ACC112 (cell line): ENCODE measurements around the gene DYNC1I1.

Experiments
- H2AFZ ChIP-seq: fragments of 200-600 bp; sonication (generic); one replicate; pipeline ENCODE4 v1.6.0; 2017; ENCODE audit warnings: antibody characterized with exemption, low read length; ENCODE audit not compliant: unreplicated experiment
- H3K27ac ChIP-seq: fragments of 200-600 bp; sonication (generic); 2 replicates; pipeline ENCODE4 v1.5.1; 2014; ENCODE audit warnings: low read depth, mild to moderate bottlenecking, antibody characterized with exemption, low read length, moderate library complexity
- H3K27me3 ChIP-seq: fragments of 200-600 bp; sonication (generic); 2 replicates; pipeline ENCODE4 v1.6.1; 2014; ENCODE audit warnings: mild to moderate bottlenecking, antibody characterized with exemption, low read length, moderate library complexity, mixed read lengths; ENCODE audit not compliant: insufficient read depth
- H3K36me3 ChIP-seq: fragments of 200-600 bp; sonication (generic); 2 replicates; pipeline ENCODE4 v1.6.1; 2016; ENCODE audit warnings: mild to moderate bottlenecking, antibody characterized with exemption, low read length, moderate library complexity, mixed read lengths; ENCODE audit not compliant: insufficient read depth
- H3K4me1 ChIP-seq: fragments of 200-600 bp; sonication (generic); one replicate; pipeline ENCODE4 v1.6.1; 2016; ENCODE audit warnings: low read length, mixed read lengths; ENCODE audit not compliant: insufficient read depth, unreplicated experiment, control insufficient read depth
- H3K4me3 ChIP-seq: fragments of 200-600 bp; sonication (generic); 2 replicates; pipeline ENCODE4 v1.5.1; 2014; ENCODE audit warnings: mild to moderate bottlenecking, low read depth, low read length
- H3K79me2 ChIP-seq: fragments of 200-600 bp; sonication (generic); one replicate; pipeline ENCODE4 v1.6.0; 2016; ENCODE audit warnings: low read length; ENCODE audit not compliant: control insufficient read depth, unreplicated experiment, insufficient read depth

DYNC1I1 gene

GRCh38 chr7:95907337-95907736, 135.0 kb downstream of the DYNC1I1 start:
- Histone ChIP-seq H3K36me3 (no peaks in the 10 kb centered on the region), H3K27ac (no peak overlapping the region), H3K79me2 (no peaks in the 10 kb centered on the region), H3K27me3 (peaks cover 33% of the 10 kb centered on the region), H3K4me3 (no peak overlapping the region), H2AFZ (no peak overlapping the region), H3K4me1 (no peaks in the 10 kb centered on the region)

GRCh38 chr7:95908499-95908898, 136.1 kb downstream of the DYNC1I1 start:
- Histone ChIP-seq H3K4me1 (no peaks in the 10 kb centered on the region), H3K79me2 (no peaks in the 10 kb centered on the region), H2AFZ (no peak overlapping the region), H3K36me3 (no peaks in the 10 kb centered on the region), H3K27me3 (peaks cover 33% of the 10 kb centered on the region), H3K27ac (no peak overlapping the region), H3K4me3 (no peak overlapping the region)

DNA sequence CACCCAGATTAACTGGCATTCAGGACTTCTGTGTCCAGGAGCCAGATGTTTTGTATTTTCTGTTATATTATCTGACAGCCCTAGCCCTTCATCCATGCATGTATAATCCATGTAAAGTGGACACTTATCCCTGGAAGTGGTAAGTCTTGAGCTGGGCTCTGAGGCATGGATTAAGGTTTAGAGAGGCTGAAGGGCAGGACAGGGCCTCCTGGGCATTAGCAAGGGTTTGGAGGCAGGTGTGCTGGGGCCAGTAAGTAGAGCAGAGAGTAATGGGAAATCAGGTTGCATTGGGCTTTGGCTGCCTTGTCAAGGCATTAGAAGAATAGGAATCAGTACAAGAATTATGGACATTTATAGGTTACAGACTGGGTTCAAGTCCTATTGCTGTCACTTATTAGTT, 138.0 kb downstream of the DYNC1I1 start:
- no peaks in the 10 kb centered on the region for H3K79me2 ChIP-seq
- no peak overlapping the region for H3K27ac ChIP-seq
- no peaks in the 10 kb centered on the region for H3K4me1 ChIP-seq
- no peak overlapping the region for H2AFZ ChIP-seq
- peaks cover 26% of the 10 kb centered on the region for H3K27me3 ChIP-seq
- H3K36me3 ChIP-seq = no peaks in the 10 kb centered on the region
- no peak overlapping the region for H3K4me3 ChIP-seq

DNA sequence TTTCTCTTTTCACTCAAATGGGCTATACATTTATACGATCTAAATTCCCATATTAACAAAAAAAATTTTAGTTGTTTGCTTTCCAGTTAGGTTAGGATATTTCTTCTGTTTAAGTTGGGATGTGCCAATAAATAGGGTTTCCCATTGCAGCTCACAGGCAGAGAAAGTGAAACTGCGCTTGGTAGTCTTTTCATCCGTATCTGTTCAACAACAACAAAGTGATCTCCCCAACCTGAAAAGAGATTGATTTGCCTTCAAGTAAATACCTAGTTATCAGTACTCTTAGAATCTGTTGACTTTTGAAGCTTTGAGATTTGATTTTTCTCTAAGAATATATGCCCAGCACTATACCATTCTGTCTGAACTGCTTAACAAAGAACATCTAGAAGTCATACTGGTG, 143.4 kb downstream of the DYNC1I1 start:
- Histone ChIP-seq H3K36me3 (no peaks in the 10 kb centered on the region), H3K79me2 (no peaks in the 10 kb centered on the region), H3K27me3 (peaks cover 7% of the 10 kb centered on the region), H2AFZ (no peak overlapping the region), H3K4me1 (no peaks in the 10 kb centered on the region), H3K4me3 (peak overlapping the region; percentile 65), H3K27ac (no peak overlapping the region)

- Histone ChIP-seq H3K27me3 (peaks cover 4% of the 10 kb centered on the region; the same call in 1 of the 2 replicates), H3K27ac (no peak overlapping the region), H3K36me3 (no peaks in the 10 kb centered on the region), H3K79me2 (no peaks in the 10 kb centered on the region), H3K4me1 (peaks cover 5% of the 10 kb centered on the region), H3K4me3 (peak overlapping the region; percentile 65), H2AFZ (peak overlapping the region; percentile 72)
These were observed 144.4 kb downstream of the DYNC1I1 start for GRCh38 chr7:95916573-95917297.

DNA sequence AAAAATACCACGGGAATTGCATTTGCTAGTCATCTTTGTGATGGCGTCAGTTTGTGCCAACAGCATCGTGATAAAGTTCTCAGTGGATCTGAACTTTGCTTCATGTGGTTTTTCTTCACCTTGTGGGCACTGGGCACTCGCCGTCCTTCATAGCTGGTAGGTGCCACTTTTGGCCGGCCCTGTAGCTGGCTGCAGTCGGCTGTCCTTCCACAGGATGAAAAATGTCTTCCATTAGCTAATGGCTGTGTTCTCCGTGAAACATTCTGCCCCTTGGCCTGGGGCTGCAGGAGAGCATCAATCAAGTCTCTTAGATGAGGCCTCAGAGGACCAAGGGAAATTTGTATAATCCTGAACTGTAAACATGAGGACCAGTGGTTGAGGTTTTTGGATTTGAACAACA, 145.3 kb downstream of the DYNC1I1 start:
- H3K4me3 ChIP-seq = no peak overlapping the region

GRCh38 chr7:95919556-95919955, 147.2 kb downstream of the DYNC1I1 start:
- Histone ChIP-seq H3K4me1 (peaks cover 12% of the 10 kb centered on the region), H2AFZ (no peak overlapping the region), H3K27me3 (no peaks in the 10 kb centered on the region), H3K27ac (no peak overlapping the region), H3K36me3 (no peaks in the 10 kb centered on the region), H3K79me2 (no peaks in the 10 kb centered on the region), H3K4me3 (no peak overlapping the region)

More for the DNA sequence above, 145.3 kb downstream of the DYNC1I1 start:
- H2AFZ ChIP-seq = no peak overlapping the region
- H3K36me3 ChIP-seq = no peaks in the 10 kb centered on the region
- H3K27ac ChIP-seq = no peak overlapping the region
- no peaks in the 10 kb centered on the region for H3K79me2 ChIP-seq
- peaks cover 1% of the 10 kb centered on the region; the same call in 1 of the 2 replicates for H3K27me3 ChIP-seq
- peaks cover 12% of the 10 kb centered on the region for H3K4me1 ChIP-seq

- H3K27me3 ChIP-seq = no peaks in the 10 kb centered on the region
- H3K4me1 ChIP-seq = peaks cover 12% of the 10 kb centered on the region
- H3K36me3 ChIP-seq = no peaks in the 10 kb centered on the region
- H3K4me3 ChIP-seq = no peak overlapping the region
- no peaks in the 10 kb centered on the region for H3K79me2 ChIP-seq
- H2AFZ ChIP-seq = no peak overlapping the region
- no peak overlapping the region for H3K27ac ChIP-seq
These were observed 149.2 kb downstream of the DYNC1I1 start for GRCh38 chr7:95921543-95921942.

- Histone ChIP-seq H3K36me3 (no peaks in the 10 kb centered on the region), H3K4me3 (no peak overlapping the region), H3K4me1 (peaks cover 12% of the 10 kb centered on the region), H3K79me2 (no peaks in the 10 kb centered on the region), H2AFZ (no peak overlapping the region), H3K27me3 (no peaks in the 10 kb centered on the region), H3K27ac (no peak overlapping the region)
These were observed 149.8 kb downstream of the DYNC1I1 start for GRCh38 chr7:95922191-95922590.

DNA sequence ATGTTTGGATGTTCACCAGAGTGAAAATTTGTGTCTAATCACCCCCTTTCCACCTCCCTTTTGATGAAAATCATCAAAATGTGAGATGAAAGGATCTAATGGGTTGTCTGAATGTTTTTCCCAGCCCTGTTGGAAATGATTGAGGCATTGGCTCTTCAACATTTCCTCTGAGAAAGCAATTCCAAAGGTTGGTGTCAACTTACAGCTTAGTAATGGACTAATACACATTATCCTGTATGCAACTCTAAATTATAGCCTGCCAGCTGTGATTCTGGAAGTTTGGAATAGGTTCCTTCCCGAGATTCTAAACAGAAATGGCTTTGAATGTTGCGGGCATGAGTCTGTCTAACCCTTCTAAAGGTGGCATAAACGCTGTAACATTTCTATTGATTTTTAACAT, 152.9 kb downstream of the DYNC1I1 start:
- Histone ChIP-seq H3K27ac (no peak overlapping the region), H3K4me1 (peaks cover 12% of the 10 kb centered on the region), H3K36me3 (no peaks in the 10 kb centered on the region), H2AFZ (no peak overlapping the region), H3K4me3 (no peak overlapping the region), H3K27me3 (0 out of 2 replicates have a peak, but pooled peaks cover 6% of the 10 kb centered on the region), H3K79me2 (no peaks in the 10 kb centered on the region)

DNA sequence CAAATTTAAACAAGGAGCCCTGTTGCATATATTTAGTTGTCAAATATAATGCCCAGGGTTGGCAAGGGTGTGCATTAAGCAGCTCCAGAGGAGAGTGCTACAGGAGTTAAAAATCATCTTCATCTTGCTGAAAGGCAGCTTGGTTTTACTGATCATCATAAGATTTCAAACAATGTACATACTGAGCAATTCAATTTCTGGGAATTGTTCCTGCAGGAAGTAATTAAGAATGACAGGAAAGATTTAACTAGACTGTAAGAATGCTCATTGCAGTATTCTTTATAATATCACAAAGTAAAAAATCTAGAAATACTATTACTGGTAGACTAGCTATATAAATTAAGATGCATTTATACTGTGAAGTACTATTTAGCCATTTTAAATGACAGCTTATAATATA, 153.6 kb downstream of the DYNC1I1 start:
- no peaks in the 10 kb centered on the region for H3K36me3 ChIP-seq
- no peak overlapping the region for H3K4me3 ChIP-seq
- H3K4me1 ChIP-seq = peaks cover 12% of the 10 kb centered on the region
- no peak overlapping the region for H3K27ac ChIP-seq
- 0 out of 2 replicates have a peak, but pooled peaks cover 6% of the 10 kb centered on the region for H3K27me3 ChIP-seq
- no peaks in the 10 kb centered on the region for H3K79me2 ChIP-seq
- H2AFZ ChIP-seq = no peak overlapping the region
